GM19328 (cell line): ENCODE measurements around the gene STAC3.

Experiments used
- ATAC-seq: cut with Tn5 transposase; IDR thresholded peaks from one replicate; pipeline ENCODE4 v1.9.1; 2021; ENCODE audit warnings: mild to moderate bottlenecking, moderate library complexity; ENCODE audit not compliant: unreplicated experiment

Gene STAC3

DNA sequence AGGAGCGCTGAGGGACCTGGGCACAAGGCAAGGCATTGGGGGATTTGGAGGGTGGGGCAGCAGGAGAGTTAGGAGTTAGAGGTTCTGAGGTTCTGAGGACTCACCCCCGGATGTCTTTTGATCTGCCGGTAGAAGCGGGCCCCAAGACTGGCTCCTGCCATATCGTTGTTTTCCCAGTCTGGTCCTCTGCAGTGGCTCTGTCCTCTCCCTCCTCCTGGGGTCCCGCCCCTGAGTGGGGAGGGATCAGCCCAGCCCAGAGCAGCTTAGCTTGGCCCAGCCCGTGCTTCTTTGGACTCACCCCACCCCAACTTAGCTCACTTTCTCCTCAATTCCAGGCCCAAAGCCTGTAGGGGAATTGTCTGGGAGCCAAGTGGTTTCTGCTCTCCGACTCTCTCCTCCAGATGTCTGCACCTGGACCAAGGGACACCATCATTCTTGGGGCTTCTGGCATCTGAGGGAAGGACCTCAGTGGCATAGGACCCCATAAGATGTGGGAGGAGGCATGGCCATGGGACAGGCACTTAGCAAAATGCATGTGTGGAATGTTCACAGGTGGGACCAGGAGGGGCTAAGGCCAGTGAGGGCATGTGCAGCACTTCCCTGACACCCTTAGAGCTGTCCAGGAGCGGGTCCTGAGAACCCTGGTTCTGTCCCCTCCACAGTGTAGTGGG lies 13.9 kb downstream of the STAC3 start:
- no peak for ATAC-seq

DNA sequence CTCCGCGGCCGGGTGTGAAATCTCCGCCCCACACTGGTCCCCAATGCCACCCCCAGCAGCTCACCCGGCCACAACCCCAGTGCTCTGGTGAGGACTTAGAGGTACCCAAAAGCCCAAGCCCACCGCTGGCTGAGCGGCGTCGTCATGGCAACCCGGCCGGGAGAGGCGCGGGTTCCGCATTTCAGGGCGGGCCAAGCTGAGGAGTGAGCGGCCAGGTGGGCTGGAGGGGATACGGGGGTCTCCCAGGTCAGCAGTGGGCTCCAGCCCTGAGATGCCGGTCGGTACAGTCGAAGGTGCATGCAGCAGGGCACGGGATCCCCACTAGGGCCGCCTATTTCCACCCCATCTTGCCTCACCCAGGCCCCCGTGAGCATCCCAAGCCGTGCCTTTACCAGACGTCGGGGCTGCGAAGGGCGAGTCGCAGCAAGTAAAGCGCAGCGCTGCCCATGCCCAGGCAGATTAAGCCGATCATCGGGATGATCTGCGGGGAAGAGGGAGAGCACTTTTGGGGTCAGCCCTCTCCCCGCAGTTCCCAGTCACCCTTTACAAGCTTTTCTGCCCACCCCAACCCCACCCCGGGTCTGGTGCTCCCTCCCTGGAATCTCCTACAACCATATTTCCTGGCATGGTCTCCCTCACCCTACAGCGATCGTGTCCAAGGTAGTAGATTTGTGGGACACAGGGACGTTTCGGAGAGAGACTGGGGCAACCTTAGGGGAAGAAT lies 14.6 kb downstream of the STAC3 start:
- no peak for ATAC-seq

DNA sequence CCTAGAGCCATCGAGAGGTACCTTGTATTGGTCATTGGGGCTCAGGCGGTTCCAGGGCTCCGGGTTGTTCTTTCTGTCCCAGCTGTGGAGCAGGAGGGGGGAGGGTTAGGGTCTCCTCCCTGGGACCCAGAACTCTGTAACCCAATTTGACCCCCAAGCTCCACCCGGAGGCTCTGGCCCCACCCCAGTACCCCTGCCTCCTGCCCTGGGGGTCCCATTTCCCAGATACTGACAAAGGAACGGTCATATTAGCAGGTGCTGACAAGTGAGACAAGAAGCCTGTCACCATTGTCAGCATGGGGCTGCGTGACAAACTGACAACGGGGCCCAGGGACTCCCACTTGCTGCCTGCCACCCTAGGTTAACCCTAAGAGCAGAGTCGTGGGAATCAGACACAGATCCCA lies 15.3 kb downstream of the STAC3 start:
- no peak for ATAC-seq

DNA sequence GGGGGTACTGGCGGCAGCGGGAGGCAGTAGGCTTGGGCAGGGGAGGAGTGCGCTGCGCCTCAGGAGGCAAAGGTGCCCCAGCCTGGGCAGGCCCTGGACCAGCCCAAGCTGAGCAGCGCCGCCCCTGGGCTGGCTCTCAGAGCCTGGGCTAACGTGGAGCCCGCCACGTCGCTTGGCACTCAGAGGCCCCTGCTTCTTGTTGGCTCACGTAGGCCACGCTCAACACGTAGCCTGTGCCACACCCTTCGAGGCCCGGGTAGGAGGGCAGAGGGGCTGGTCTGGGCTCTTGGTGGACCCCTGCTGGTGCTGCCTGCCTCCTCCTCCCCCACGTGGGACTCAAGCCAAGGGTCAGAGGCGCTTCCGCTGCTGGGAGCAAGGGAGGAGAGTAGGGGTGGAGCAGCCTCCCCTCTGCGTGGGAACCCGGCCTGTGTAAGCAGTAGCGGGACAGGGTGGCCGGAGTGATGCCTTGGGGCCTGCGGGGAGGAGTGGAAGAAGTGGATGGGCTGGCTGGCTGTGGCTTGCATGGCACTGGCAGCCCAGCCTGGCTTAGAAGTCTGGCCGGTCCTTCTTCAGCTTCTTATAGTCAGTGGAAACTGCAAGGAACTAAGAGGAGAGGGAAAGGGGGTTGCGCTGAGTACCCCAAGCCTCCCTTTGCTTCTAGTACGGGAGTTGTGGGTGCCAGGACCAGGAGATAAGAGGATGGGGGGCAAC lies 15.8 kb downstream of the STAC3 start:
- ATAC-seq: no peak

DNA sequence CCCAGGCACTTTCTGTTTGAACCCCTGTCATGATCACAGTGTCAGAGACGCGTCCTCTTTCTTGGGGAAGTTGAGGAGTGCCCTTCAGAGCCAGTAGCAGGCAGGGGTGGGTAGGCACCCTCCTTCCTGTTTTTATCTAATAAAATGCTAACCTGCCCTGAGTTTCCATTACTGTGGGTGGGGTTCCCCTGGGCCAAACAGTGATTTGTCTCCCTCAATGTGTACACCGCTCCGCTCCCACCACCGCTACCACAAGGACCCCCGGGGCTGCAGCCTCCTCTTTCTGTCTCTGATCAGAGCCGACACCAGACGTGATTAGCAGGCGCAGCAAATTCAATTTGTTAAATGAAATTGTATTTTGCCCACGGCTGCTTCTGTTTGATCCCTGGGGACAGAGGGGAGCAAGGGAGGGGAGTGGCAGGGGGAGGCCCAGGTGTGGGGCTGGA lies 16.4 kb downstream of the STAC3 start:
- ATAC-seq: no peak

DNA sequence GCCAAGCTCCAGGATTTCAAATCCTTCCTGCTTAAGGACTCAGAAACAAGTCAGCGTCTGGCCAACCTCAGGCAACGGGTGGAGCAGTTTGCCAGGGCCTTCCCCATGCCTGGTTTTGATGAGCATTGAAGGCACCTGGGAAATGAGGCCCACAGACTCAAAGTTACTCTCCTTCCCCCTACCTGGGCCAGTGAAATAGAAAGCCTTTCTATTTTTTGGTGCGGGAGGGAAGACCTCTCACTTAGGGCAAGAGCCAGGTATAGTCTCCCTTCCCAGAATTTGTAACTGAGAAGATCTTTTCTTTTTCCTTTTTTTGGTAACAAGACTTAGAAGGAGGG lies 16.8 kb downstream of the STAC3 start:
- ATAC-seq: no peak

DNA sequence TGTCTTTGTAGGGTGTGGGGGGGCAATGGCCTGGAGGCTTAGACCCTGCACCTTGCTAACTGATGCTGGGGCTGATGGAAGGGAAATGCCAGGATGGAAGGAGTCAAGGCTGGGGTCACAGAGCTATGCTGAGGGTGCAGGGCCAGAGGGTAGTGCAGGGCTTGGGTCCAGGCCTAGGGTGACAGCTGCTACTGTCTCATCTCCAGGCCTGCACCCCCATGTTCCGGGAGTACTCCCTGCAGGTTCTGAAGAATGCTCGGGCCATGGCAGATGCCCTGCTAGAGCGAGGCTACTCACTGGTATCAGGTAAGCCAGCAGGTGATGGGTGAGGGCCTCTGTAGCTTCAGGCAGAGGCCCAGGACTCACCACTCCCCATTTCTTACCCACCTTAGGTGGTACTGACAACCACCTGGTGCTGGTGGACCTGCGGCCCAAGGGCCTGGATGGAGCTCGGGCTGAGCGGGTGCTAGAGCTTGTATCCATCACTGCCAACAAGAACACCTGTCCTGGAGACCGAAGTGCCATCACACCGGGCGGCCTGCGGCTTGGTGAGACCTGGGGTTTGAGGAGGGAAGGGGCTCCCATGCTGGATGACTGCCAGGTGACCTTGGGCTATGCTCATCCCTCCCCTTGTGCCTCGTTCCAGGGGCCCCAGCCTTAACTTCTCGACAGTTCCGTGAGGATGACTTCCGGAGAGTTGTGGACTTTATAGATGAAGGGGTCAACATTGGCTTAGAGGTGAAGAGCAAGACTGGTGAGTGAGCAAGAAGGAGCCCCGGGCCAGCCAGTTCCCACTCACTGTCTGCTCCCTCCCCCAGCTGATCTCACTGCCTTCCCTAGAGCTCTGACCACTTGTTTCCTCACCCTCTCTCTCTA lies 17.4 kb downstream of the STAC3 start:
- no peak for ATAC-seq

DNA sequence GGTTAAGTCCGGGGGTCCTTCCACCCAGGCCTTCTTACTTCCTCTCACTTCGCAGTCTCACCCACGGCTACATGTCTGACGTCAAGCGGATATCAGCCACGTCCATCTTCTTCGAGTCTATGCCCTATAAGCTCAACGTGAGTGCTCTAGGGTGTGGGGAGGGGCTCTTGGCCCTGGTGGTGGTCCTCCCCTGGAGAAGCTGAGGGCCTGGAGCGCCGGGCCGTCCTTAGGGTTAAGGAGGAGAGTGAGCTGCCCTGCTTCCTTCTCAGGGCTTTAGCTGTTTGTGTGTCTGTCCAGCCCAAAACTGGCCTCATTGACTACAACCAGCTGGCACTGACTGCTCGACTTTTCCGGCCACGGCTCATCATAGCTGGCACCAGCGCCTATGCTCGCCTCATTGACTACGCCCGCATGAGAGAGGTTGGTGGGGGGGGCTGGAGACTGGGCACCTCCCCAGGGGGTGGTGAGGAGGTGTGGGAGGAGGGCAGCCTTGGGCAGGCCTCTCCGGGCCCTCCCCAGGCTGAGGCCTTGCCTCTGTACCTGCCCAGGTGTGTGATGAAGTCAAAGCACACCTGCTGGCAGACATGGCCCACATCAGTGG lies 18.7 kb downstream of the STAC3 start:
- no peak for ATAC-seq

DNA sequence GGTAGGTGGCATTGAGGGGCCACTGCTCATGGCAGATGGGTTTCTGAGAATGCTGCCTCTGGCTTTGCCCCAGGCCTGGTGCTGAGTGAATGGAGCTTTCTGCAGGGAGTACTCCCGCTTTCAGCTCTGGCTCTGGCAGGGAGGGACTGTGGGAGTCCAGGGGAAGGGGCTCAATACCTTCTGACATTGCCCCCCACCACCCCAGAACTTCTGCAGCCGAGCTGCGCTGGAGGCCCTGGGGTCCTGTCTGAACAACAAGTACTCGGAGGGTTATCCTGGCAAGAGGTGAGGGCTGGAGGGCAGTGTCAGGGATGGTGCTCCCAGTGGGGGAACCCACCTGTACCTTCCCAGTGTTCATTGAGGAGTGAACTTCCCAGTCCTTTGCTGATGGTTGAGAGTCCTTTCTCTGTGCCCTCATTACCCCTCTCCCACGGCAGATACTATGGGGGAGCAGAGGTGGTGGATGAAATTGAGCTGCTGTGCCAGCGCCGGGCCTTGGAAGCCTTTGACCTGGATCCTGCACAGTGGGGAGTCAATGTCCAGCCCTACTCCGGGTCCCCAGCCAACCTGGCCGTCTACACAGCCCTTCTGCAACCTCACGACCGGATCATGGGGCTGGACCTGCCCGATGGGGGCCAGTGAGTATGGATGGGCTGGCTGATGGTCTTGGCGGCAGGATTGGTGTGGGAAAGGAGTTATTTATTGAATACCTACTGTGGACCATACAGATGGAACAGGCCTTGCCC lies 19.5 kb downstream of the STAC3 start:
- no peak for ATAC-seq

DNA sequence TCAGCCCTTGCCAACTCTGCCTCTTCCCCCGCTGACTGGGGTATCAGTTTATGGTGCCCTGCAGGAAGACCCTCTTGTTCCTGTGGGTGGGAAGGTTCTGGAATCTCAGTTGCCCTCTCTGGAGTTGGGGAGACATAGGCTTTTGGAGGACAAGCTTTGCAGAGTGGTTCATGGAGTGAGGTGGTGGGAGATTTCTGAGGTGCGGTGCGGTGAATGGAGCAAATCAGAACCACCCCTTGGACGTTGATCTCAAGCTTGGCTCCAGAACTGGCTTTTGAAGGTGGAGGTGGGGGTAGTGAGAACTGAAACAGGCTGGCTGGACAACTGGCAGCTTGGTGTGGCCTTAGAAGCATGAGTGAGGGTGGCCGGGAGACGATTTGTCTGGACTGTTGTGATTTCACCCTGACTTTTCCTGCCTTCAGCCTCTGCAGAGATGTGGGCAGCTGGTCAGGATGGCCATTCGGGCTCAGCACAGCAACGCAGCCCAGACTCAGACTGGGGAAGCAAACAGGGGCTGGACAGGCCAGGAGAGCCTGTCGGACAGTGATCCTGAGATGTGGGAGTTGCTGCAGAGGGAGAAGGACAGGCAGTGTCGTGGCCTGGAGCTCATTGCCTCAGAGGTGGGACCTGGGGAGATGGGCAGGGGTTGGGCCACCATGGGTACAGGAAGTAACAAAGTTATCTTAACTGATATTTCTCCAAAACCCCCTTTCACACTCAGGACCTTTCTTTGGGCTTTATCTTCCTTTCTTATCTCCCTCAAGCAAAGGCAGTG lies 20.4 kb downstream of the STAC3 start:
- ATAC-seq: no peak

DNA sequence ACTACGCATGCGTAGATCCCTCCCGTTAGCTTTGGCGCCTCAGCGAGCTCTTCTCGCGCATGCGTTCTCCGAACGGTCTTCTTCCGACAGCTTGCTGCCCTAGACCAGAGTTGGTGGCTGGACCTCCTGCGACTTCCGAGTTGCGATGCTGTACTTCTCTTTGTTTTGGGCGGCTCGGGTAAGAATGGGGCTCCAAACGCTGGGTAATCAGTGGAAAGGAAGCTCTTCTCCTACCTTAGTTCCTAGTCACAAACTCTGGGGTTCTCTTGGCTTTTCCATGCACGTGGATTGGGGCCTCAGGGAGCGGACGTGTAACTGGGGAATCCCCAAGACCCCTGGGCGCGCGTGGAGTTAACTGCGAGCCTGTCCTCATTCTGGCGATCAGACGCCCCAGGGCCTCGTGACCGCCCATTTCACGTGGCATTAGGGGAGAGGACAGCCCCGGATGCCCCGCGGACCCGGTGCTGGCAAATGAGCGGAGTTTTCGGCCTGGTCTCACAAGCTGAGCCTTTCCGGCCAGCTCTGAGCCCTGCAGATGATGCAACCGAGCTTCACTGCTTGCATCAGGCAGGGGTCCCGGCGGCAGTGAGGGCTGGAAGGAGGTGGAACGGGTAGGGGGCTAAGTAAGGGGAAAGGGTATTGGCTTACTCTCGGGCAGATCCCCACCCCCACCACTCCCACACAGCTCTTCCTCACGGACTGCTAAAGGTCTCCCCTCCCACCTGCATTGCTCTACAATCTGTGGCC lies 21.2 kb downstream of the STAC3 start, which contains the start of gene SHMT2:
TSS of gene SHMT2 (plus strand) at position 78 of the 747 bp plus-strand sequence. CDS start at position 146, 68 bp downstream.
- ATAC-seq: peak; percentile 55

DNA sequence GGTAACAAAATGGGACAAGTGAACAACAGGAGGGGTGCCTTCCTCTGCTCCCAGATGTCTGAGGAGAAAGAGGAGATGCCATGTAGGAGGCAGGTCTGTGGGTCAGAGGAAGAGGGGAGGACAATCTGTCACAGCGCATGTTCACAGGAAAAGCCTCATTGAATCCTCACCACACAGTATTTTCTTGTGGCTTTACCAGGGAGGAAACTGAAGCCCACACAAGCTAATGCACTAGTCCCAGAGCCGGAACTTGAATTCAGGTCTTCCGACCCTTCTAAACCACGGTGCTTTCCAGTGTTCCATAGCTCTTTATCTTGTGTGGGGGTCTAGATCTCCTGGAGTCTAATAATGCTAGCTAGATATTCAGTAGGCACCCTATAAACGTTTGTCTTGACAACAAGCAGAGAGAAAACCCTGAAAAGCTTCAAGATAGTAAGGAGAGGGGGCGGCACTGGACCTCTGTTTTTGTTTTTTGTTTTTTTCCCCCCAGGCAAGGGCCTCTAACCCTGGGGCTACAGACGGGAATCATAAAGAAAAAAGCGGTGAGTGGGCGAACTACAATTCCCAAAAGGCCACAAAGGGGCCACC lies 21.8 kb downstream of the STAC3 start:
- no peak for ATAC-seq

DNA sequence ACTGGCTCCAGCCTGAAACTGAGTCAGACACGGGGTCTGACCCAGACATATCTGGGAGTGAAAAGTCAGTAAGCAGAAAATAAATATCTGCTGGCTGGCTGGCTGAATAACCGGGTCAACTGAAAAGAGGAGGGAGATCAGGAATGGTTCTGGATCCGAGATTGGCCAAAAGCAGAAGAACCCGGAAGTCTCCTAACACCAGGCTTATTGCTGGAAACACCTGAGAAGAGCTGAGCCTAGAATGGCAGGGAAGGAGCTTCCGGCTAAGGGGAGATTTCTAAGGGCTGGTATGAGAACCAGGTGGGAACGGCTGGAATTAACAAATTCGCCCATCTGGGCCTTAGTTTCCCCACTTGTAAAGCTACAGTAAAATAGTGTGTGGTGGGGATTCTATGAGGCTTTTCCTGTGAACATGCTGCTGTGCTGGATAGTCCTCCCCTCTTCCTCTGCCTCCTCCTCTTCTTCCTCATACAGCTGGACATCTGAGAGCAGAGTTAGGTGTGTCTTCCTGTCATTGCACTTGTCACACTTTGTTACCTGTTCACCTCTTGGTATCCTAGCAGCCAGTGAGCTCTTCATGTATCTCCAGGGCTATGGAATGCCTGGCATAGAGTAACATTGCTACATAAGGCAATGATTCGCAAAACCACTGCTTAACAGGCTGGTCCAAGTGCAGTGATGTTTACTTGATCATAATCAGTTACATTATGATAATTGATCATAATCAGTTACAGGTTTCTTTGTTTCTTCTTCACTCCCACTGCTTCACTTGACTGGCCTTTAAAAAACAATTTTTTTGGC lies 23.5 kb downstream of the STAC3 start:
- no peak for ATAC-seq

DNA sequence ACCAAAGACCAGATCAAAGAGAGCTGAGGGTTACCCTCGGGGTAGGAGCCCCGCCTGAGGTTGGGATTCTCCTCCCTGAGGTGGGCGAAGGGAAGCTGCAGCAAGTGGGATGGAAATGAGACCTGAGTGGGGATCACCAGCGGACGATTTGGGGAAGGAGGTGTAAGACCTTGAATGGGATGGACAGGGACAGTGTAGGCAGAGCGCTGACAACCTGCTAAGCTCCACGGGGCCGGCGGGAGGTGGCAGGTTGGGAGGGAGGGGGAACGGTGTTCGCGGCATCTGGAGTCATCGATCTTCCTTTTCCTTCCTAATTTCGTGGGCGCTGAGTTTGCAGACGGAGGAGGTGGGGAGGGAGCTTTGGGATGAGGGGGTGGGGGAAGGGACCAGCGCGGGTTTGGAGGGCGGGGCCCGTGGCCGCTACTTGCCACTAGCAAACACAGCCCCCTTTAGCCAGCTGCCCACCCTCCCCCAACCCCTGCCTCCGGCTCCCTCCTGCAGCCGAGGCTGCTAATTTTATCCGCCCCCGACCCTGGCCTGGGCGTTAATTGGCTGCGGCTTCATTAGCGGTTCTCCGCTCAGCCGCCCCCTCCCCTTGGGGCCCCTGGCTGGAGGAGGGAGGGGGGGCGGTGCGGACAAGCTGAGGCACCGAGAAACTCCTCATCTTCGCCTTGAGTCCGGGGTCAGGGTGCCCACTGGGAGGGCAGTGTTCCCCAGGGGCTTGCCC lies 24.2 kb downstream of the STAC3 start:
- no peak for ATAC-seq

DNA sequence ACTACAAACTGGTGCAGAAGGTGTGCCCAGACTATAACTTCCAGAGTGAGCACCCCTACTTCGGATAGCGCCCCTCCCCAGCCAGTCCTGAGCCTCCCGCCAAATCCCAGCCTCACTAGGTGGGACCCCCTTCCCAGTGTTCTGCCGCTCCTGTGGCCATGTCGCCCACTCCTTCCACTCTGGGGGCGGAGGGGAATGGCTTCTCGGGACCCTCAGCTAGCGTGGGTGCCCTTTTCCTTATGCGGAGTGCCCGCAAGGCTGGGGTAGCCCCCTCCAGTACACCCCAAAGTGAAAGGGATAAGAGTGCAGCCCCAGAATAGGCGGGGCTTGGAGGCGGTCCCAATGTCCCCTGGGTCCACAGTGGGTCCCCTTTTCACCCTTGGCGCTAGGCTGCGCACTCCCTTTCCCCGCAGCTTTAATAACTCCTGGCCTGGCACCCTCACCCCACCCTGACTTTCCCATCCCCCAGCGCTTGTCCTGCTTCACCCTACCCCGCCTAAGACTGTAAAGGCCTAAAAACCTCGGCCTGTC lies 25.2 kb downstream of the STAC3 start:
- no peak for ATAC-seq

DNA sequence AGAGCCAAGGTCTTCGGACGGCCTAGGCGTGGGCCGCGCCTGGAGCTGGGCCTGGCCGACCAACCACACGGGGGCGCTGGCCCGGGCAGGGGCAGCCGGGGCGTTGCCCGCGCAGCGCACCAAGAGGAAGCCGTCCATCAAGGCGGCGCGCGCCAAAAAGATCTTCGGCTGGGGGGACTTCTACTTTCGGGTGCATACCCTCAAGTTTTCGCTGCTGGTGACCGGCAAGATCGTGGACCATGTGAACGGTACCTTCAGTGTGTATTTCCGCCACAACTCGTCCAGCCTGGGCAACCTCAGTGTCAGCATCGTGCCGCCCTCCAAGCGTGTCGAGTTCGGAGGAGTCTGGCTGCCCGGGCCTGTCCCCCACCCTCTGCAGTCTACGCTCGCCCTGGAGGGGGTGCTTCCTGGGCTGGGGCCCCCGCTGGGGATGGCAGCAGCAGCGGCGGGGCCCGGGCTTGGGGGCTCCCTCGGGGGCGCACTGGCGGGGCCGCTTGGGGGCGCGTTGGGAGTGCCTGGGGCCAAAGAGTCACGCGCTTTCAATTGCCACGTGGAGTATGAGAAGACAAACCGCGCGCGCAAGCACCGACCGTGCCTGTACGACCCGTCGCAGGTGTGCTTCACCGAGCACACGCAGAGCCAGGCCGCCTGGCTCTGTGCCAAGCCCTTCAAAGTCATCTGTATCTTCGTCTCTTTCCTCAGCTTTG lies 25.9 kb downstream of the STAC3 start:
- no peak for ATAC-seq
